Bronchus fibroblast of lung (primary cell): ENCODE measurements around the gene TPR. TPM values are rescaled to one million over a fixed set of nuclear protein-coding genes. Genes with fewer than 3 reads are reported as not detected.

Experiments
- total RNA-seq: library from RNA; depleted of rRNA; stranded (reverse); fragments of >200 nt; gene quantifications from 2 replicates; pipeline ENCODE4 v1.2.3, GENCODE V29; 2015

TPR gene
- 35.1 and 36.5 TPM in 2 replicates for total RNA-seq

DNA sequence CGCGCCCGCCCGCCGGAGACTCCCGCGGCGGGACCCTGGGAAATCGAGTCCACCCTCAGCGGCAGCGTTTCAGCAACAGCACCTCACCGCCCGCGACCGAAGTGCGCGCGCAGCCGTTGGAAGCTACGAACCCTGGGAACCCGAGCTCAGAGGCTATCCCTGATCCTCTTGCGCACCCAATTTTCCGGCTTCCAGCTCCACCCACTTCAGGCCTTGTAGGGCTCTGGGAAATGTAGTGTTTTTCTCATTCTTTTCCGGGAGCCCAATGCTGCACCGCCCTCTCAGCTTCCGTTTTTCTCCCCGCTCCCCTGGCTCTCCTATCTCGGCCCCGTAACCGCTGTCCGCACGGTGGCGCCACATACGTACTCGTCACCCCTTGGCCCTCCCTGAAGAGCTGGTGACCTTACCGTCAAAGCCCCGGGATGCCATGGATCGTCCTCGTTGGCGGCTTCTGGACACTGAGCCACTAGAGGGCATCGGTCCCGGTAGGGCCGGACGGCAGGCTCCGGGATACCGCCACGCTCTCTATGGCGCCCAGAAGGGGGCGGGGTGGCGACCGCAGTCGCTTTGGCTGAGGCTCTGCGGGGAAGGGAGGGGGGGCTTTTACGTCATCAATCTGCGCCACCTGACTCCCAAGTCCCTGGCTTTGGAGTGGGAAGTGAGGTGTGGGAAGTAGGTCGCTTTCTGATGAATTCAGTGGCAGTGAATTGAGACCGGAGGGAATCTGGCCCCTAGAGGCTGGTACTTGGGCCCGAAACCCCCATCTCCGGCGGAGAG is at the start of gene TPR, which contains the start of gene ODR4:
TSS of gene TPR (minus strand) at position 102 of the 777 bp plus-strand sequence. CDS start 225 bp downstream, outside the sequence.
TSS of gene ODR4 (plus strand) at position 687 of the 777 bp plus-strand sequence. CDS start 3,948 bp downstream, outside the sequence.

DNA sequence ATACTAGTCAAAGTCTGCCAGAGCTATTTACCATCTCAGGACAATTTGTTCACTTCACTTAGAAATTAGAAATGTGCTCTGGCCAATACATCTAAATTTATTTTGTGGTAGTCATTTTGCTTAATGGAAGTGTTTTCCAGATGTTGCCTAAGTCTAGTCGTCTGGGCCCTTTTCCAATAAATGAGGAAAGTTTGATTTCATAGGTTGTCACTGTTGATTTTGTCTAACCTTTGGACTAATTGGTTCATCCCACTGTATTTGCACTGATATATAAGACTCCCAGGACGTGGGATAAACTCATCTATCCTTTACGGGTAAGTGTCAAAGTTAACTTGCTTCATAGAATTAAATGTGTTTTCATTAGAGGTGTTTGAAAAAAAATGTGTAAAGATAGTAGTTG is 79.1 kb downstream of the TPR start, which contains the start of gene PRG4:
TSS of gene PRG4 (plus strand) at position 300 of the 400 bp plus-strand sequence.

Other genes with a start within 250 kb of the TPR start
- not detected in 2 replicates for gene PRG4, start 79.0 kb downstream of the TPR start, total RNA-seq
- gene ODR4, start 585 bp upstream of the TPR start, total RNA-seq = 10.1 and 10.8 TPM in 2 replicates
- not detected in 2 replicates for gene PDC, start 85.9 kb upstream of the TPR start, total RNA-seq